NCI-H1105 (cell line): ENCODE results near the gene MIOS.
"Not testable (repeated sequence)": the region's sequence is repeated elsewhere in the genome, so short reads cannot be mapped to it uniquely, and the experiment has no call there.

ENCODE experiments used
- DNase-seq: peaks from one replicate; lab custom pipeline; 2025; lab: John Stamatoyannopoulos, UW

The MIOS gene

DNA sequence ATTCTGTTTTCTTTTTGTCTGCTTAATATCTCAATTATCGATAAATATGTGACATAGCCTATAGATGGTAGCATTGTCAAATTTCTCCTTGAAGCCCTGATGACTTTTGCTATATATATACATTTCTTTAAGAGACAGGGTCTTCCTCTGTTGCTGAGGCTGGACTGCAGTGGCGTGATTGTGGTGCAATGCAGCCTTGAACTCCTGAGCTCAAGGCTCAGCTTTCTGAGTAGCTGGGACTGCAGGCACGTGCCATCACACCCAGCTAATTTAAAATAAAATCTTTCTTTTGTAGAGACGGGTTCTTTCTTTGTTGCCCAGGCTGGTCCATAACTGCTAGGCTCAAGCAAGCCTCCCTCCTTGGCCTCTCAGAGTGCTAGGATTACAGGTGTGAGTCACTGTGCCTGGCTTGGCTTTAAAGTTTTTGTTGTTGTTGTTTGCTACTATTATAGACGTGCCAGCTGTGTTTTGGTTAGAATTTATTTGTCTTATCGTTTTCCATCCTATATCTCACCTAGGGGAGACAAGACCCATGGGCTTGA is 80.9 kb downstream of the MIOS start:
- no peak for DNase-seq

GRCh38 chr7:7650682-7651206 is 84.1 kb downstream of the MIOS start:
- no peak for DNase-seq

DNA sequence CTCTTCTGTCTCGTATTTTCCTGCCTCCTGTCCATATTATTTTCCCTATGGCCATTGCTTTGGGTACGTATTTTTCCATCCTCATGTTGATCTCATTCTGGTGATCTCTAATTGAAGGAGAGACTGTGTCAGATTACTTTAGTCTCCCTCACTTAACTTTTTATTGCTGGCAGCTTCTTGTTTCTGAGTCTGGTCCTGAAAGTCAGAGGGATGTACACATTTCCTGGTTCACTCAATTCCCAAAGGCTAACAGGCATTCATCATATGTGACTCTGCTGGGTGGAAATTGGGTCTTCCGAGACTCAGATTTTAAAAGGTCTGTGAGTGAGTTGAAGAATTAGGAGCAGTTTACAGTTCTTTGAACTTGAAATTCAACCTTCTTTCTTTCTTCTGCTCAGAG is 84.8 kb downstream of the MIOS start:
- DNase-seq = no peak

DNA sequence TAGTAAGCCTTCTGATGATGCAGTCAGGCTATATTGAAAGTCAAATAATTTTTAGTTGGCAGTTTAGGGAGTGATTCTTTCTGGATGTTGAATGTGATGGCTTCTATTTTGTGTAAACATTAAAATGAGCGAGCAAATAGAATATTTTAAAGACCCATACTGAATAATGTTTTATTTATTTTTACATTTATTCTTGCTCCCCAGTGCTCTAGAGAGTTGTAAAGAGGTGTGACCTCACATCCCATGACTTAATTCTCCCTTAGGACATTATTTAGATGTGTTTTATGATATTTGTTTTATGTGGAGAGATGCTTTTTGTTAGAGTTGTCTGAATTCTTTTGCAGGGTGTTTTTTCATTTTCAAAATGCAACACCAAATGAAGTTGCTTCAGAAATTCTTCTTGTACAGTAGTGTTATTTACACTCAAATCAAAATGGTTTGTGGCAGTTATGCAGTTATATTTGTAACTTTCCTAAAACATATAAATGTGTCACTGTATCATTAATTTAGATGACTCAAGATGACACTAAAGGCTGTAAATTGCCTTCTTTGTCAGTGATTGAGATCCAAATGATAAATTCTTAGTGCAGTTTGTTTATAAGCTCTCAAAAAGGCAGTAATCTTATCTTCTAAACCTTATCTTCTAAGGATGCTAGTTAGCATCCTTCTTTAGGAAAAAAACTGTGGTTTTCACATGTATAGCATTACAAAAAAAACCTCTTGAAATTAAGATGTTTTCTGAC is 86.3 kb downstream of the MIOS start:
- DNase-seq = no peak

DNA sequence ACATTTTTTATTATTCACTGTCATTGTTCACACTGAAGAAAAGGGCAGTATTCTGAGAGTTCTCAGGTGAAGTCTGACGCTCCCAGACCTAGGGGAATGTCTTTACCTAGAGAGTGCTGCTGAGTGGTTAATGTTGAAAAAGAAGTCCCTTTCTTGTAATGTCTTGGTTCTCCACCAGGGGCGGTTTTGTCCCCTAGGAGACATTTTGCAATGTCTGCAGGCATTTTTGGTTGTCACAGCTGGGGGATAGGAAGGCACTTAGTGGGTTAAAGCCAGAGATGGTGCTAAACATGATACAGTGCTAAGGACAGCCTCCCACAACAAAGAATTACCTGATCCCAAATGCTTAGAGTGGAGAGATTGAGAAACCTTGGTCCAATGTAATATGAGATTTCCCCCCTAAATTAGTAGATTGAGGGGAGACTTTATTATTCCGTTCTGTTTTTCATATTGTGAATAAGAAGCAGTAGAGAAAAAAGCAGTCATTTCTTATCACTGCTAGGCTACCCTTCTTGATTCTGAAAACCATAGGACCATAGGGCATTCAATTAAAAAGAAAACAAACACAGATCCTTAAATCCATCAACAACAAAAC is 87.0 kb downstream of the MIOS start:
- no peak for DNase-seq

DNA sequence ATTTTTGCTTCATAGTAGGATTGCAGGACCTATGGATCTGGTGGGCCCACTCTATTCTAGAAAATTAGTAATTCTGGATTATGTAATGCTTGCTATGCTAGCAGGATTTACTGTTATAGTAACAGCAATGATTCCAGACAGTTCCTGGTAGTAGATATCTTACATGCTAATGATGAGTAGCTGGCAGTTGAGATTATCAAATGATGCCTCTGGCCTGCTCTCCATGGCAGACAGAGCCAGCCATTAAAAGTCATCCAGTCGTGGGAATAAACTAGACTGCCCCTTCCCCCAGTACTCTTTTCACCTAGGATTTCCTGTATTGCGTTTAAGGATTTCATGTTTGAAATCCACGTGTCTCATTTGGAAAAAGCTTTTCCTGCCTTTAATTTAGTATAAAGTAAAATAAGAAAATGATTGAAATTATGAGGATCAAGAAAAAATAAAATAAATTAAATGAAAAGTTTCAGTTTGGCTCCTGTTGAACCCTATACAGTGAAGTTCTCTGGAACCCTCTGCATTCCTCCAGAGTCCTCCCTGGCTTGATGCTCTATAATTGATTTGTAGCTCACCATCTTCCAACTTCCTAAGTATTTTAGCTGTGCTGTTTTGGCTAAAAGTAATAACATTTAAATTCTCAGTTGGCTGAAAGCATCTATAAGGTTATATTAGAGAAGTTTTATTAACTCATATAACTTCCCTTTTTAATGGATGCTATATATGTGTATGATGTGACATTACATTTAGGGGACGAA is 88.5 kb downstream of the MIOS start:
- no peak for DNase-seq

GRCh38 chr7:7656459-7656858 is 89.8 kb downstream of the MIOS start:
- not testable (repeated sequence) for DNase-seq
